Peyer's patch (tissue), 4 donors: Measurements from ENCODE around the gene COX6B2. TPM values are rescaled to one million over a fixed set of nuclear protein-coding genes. Genes with fewer than 3 reads are reported as not detected.
"Not testable (repeated sequence)": the region's sequence is repeated elsewhere in the genome, so short reads cannot be mapped to it uniquely, and the experiment has no call there.

Experiments used
- DNase-seq, 3 donors: peaks; one replicate each; pipeline ENCODE4 v3.0.0-alpha.2; 2017 to 2019
- H3K27ac ChIP-seq, 4 donors: fragments of 200-600 bp; sonication (generic); one replicate each; pipeline ENCODE4 v1.5.1; 2016 to 2019
- H3K27me3 ChIP-seq, 2 donors: fragments of 200-600 bp; sonication (generic); one replicate each; pipeline ENCODE4 v1.5.1; 2019
- H3K36me3 ChIP-seq, 3 donors: fragments of 200-600 bp; sonication (generic); one replicate each; pipeline ENCODE4 v1.5.1; 2016 to 2019
- H3K4me1 ChIP-seq, 4 donors: fragments of 200-600 bp; sonication (generic); one replicate each; pipeline ENCODE4 v1.5.1; 2016 to 2019
- H3K4me3 ChIP-seq, 4 donors: fragments of 200-600 bp; sonication (generic); 1 replicate in 3 of 4; 2 replicates in 1 of 4; pipeline ENCODE4 v1.5.1; 2016 to 2019; ENCODE audit warnings: mild to moderate bottlenecking in 1 of 4
- H3K9me3 ChIP-seq, 4 donors: fragments of 200-600 bp; sonication (generic); one replicate each; pipeline ENCODE4 v1.5.1; 2016 to 2019; ENCODE audit warnings: mild to moderate bottlenecking in 1 of 4
- POLR2A ChIP-seq, 2 donors: fragments of 450-650 bp; IDR thresholded peaks; one replicate each; pipeline ENCODE4 v1.5.1; 2017; ENCODE audit warnings: antibody characterized with exemption in 2 of 2, mild to moderate bottlenecking in 2 of 2, moderate library complexity in 2 of 2
- total RNA-seq, 4 donors: library from RNA; depleted of rRNA; stranded (reverse); fragments of >200 nt; gene quantifications; one replicate each; pipeline ENCODE4 v1.1.0, GENCODE V29; 2016
- TF ChIP-seq, protein P1 (sequence below), 6 experiments: fragments of 450-650 bp in 4 of 6; fragments of 200-600 bp in 2 of 6; sonication (generic) in 1 of 6; IDR thresholded peaks; one replicate each; pipeline ENCODE4 v1.5.1; 2017 to 2019; ENCODE audit warnings: antibody characterized with exemption in 6 of 6, mild to moderate bottlenecking in 3 of 6, moderate library complexity in 1 of 6

The COX6B2 gene
- not detected for total RNA-seq

GRCh38 chr19:55354698-55355212 is at the start of gene COX6B2:
TSS of gene COX6B2 (minus strand) at chr19:55354719. CDS start at chr19:55354521, 198 bp downstream.
- H3K4me3 ChIP-seq: peak within 1 kb of the TSS; percentile 21 to 51 (median 50)
- DNase-seq: no peak
- no peak for TF ChIP-seq POLR2A (IDR thresholded peaks at IDR 0.05)
- TF ChIP-seq, protein P1, sequence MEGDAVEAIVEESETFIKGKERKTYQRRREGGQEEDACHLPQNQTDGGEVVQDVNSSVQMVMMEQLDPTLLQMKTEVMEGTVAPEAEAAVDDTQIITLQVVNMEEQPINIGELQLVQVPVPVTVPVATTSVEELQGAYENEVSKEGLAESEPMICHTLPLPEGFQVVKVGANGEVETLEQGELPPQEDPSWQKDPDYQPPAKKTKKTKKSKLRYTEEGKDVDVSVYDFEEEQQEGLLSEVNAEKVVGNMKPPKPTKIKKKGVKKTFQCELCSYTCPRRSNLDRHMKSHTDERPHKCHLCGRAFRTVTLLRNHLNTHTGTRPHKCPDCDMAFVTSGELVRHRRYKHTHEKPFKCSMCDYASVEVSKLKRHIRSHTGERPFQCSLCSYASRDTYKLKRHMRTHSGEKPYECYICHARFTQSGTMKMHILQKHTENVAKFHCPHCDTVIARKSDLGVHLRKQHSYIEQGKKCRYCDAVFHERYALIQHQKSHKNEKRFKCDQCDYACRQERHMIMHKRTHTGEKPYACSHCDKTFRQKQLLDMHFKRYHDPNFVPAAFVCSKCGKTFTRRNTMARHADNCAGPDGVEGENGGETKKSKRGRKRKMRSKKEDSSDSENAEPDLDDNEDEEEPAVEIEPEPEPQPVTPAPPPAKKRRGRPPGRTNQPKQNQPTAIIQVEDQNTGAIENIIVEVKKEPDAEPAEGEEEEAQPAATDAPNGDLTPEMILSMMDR (IDR thresholded peaks at IDR 0.05): no peak
- no peak within 1 kb of the TSS for H3K27ac ChIP-seq
- no peaks in the 10 kb centered on the region for H3K36me3 ChIP-seq
- H3K9me3 ChIP-seq: no peaks in the 10 kb centered on the region
- peaks cover 0 to 27% of the 10 kb centered on the region in 2 donors for H3K27me3 ChIP-seq
- H3K4me1 ChIP-seq: peaks cover 3 to 26% (median 11%) of the 10 kb centered on the region in 4 donors

GRCh38 chr19:55402509-55402908 is 48.0 kb upstream of the COX6B2 start:
- TF ChIP-seq, protein P1 (IDR thresholded peaks at IDR 0.05): no peak
- no peak for TF ChIP-seq POLR2A (IDR thresholded peaks at IDR 0.05)
- Histone ChIP-seq H3K27me3 (no peaks in the 10 kb centered on the region), H3K36me3 (peaks cover 0 to 54% (median 0%) of the 10 kb centered on the region in 3 donors), H3K4me1 (peaks cover 6 to 18% (median 9%) of the 10 kb centered on the region in 4 donors), H3K9me3 (no peaks in the 10 kb centered on the region), H3K27ac (no peak overlapping the region), H3K4me3 (no peak overlapping the region)
- no peak for DNase-seq

DNA sequence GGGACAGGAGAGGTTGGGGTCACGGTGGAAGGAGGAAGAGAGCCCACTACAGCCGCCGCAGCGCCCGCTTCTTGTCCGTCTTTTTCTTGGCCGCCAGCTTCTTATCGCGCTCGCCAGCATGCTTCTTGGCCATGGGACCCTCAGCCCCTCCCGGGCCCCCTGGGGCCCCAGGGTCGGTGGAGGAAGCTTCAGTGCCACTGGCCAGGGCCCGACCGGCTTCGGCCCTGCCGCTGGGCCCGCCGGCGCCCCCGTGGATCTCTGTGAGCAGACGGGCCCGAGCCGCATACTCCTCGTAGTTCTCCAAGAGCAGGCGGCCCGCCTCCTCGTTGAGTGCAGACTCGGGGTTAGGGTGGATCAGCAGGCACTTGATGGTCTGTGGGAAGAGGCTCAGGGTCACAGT is 46.9 kb upstream of the COX6B2 start:
- H3K4me1 ChIP-seq: peaks cover 2 to 11% (median 3%) of the 10 kb centered on the region in 4 donors
- not testable (repeated sequence) for H3K9me3 ChIP-seq, DNase-seq, H3K27me3 ChIP-seq, H3K4me3 ChIP-seq, H3K27ac ChIP-seq
- peaks cover 0 to 54% (median 0%) of the 10 kb centered on the region in 3 donors for H3K36me3 ChIP-seq

- no peaks in the 10 kb centered on the region for H3K27me3 ChIP-seq
- H3K27ac ChIP-seq: no peak overlapping the region
- DNase-seq: no peak
- peaks cover 0 to 48% (median 0%) of the 10 kb centered on the region in 3 donors for H3K36me3 ChIP-seq
- H3K9me3 ChIP-seq: no peaks in the 10 kb centered on the region
- peaks cover 0 to 2% (median 0%) of the 10 kb centered on the region in 4 donors for H3K4me1 ChIP-seq
- TF ChIP-seq, protein P1 (IDR thresholded peaks at IDR 0.05): no peak
- no peak for TF ChIP-seq POLR2A (IDR thresholded peaks at IDR 0.05)
- H3K4me3 ChIP-seq: no peak overlapping the region
Measured at GRCh38 chr19:55400281-55401087, 46.0 kb upstream of the COX6B2 start.

DNA sequence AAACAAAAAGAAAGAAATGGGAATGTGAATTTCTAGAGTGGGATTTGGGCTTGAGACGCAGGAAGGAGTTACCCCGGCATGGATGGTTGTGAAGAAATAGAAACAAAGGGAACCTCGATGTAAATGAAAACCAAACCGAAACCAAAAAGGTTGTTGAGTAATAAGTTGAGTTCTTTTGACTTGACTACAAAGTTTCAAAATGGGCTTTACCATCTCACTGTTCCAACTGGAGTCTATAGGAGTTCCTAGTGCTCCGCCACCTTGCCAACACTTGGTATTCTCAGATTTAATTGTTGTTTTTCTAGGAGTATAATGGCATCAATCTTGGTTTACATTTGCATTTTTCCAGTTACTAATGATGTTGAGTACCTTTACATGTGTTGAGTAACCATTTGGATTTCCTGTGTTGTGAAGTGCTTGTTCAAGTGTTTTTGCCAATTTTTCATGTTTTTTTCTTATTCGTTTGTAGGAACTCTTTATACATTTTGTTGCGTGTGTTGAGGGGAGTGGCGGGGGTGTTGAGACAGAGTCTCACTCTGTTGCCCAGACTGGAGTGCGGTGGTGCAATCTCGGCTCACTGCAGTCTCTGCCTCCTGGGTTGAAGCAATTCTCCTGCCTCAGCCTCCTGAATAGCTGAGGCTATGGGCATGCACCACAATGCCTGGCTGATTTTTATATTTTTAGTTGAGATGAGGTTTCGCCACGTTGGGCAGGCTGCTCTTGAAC is 43.8 kb upstream of the COX6B2 start:
- H3K36me3 ChIP-seq: peaks cover 0 to 31% (median 0%) of the 10 kb centered on the region in 3 donors
- H3K27ac ChIP-seq: no peak overlapping the region
- no peaks in the 10 kb centered on the region for H3K9me3 ChIP-seq
- H3K4me1 ChIP-seq: no peaks in the 10 kb centered on the region
- TF ChIP-seq, protein P1 (IDR thresholded peaks at IDR 0.05): no peak
- TF ChIP-seq POLR2A (IDR thresholded peaks at IDR 0.05): no peak
- no peak overlapping the region for H3K4me3 ChIP-seq
- no peak for DNase-seq
- no peaks in the 10 kb centered on the region for H3K27me3 ChIP-seq
